HepG2 (cell line): Measurements from ENCODE around the gene GATB. TPM values are rescaled to one million over a fixed set of nuclear protein-coding genes. Genes with fewer than 3 reads are reported as not detected.

Experiments
- ATAC-seq: fragments of 200-7000 bp; cut with Tn5 transposase; 3 replicates; pipeline ENCODE4 v1.9.1; 2020; ENCODE audit warnings: mild to moderate bottlenecking, moderate library complexity
- BruUV-seq: library from RNA; stranded (reverse); fragments of 400-500 nt; replicated peaks from 2 replicates; lab custom pipeline; 2021; lab: Mats Ljungman, UMichigan
- CTCF ChIA-PET: fragments of 300-600 bp; formaldehyde crosslinking; extraction: SDS; loops from one replicate; lab custom pipeline; 2021; ENCODE audit warnings: low total read pairs, inconsistent platforms, low intra/inter-chr PET ratio; lab: Yijun Ruan, JAX
- POLR2A ChIA-PET: fragments of 350-600 bp; sonication (Branson Sonifier 250); formaldehyde crosslinking; loops from one replicate; lab custom pipeline; 2020; ENCODE audit warnings: antibody characterized with exemption, inconsistent platforms; lab: Yijun Ruan, JAX
- DNase-seq: peaks from one replicate; pipeline ENCODE4 v3.0.0-alpha.2; 2015; ENCODE audit warnings: low spot score
- FAIRE-seq: peaks from 3 replicates; lab custom pipeline; 2011; peaks lifted over from hg19 to GRCh38; lab: Jason Lieb, UNC
- H2AFZ ChIP-seq: one replicate; pipeline ENCODE4 v1.6.1; 2011; ENCODE audit warnings: low read length, inconsistent platforms
- H3K27ac ChIP-seq: fragments of 300-600 bp; 3 replicates; pipeline ENCODE4 v1.8.0; 2011; ENCODE audit warnings: mixed run types, mild to moderate bottlenecking, mixed read lengths, low read length, inconsistent platforms; ENCODE audit not compliant: insufficient read depth; ENCODE audit errors: extremely low read length
- H3K27me3 ChIP-seq, 2 experiments: fragments of 200-600 bp in 1 of 2; 2 replicates in 1 of 2; 3 replicates in 1 of 2; pipeline versions ENCODE4 v1.6.0 to v1.8.0; 2011; ENCODE audit warnings: low read length in 2 of 2, mild to moderate bottlenecking in 2 of 2, moderate library complexity in 2 of 2, inconsistent platforms in 1 of 2; ENCODE audit not compliant: insufficient read depth in 2 of 2, control insufficient read depth in 1 of 2
- H3K36me3 ChIP-seq, 2 experiments: fragments of 200-600 bp in 1 of 2; replicated peaks in 1 of 2; 2 replicates in 1 of 2; 3 replicates in 1 of 2; pipeline versions ENCODE4 v1.5.1 to v1.8.0; 2011; ENCODE audit warnings: low read length in 2 of 2, inconsistent platforms in 1 of 2; ENCODE audit not compliant: insufficient read depth in 2 of 2, control insufficient read depth in 1 of 2
- H3K4me1 ChIP-seq: 2 replicates; pipeline ENCODE4 v1.5.1; 2012; ENCODE audit warnings: low read length, inconsistent platforms; ENCODE audit not compliant: insufficient read depth
- H3K4me2 ChIP-seq: 2 replicates; pipeline ENCODE4 v1.6.0; 2011; ENCODE audit warnings: low read depth, low read length, inconsistent platforms
- H3K4me3 ChIP-seq, 3 experiments: fragments of 200-600 bp in 1 of 3; sonication (generic), shearing (Covaris generic) in 1 of 3; replicated peaks in 1 of 3; 2 replicates each; pipeline ENCODE4 v1.5.1; 2011 to 2016; ENCODE audit warnings: low read length in 3 of 3, inconsistent platforms in 2 of 3, low read depth in 2 of 3, mild to moderate bottlenecking in 2 of 3, control low read depth in 1 of 3, mixed read lengths in 1 of 3; ENCODE audit not compliant: insufficient read depth in 1 of 3
- H3K79me2 ChIP-seq: one replicate; pipeline ENCODE4 v1.6.1; 2011; ENCODE audit warnings: low read length, inconsistent platforms; ENCODE audit not compliant: insufficient read depth
- H3K9ac ChIP-seq: 2 replicates; pipeline ENCODE4 v1.6.0; 2011; ENCODE audit warnings: mild to moderate bottlenecking, low read depth, low read length, inconsistent platforms; ENCODE audit not compliant: insufficient read depth
- H3K9me3 ChIP-seq: 2 replicates; pipeline ENCODE4 v1.5.1; 2012; ENCODE audit warnings: mild to moderate bottlenecking, low read length
- H4K20me1 ChIP-seq: 2 replicates; pipeline ENCODE4 v1.6.0; 2011; ENCODE audit warnings: inconsistent platforms, mild to moderate bottlenecking, low read length, moderate library complexity; ENCODE audit not compliant: insufficient read depth
- CEBPG ChIP-seq: IDR thresholded peaks from 2 replicates; pipeline ENCODE4 v1.6.1; 2016
- HDAC6 ChIP-seq: fragments of 200-600 bp; sonication (generic); IDR thresholded peaks from 2 replicates; pipeline ENCODE4 v1.7.0; 2017; ENCODE audit warnings: mild to moderate bottlenecking, antibody characterized with exemption, low read length, low read depth
- MEIS2 ChIP-seq: sonication (generic); formaldehyde crosslinking; IDR thresholded peaks from 2 replicates; pipeline ENCODE4 v1.9.0; 2021; ENCODE audit warnings: mild to moderate bottlenecking, missing genetic modification reagents
- MTA1 ChIP-seq: sonication (generic); formaldehyde crosslinking; IDR thresholded peaks from 2 replicates; pipeline ENCODE4 v1.4.0; 2020; ENCODE audit warnings: missing genetic modification reagents, mild to moderate bottlenecking, borderline replicate concordance
- NFE2 ChIP-seq: sonication (generic); formaldehyde crosslinking; IDR thresholded peaks from 2 replicates; pipeline ENCODE4 v1.4.0; 2020; ENCODE audit warnings: missing genetic modification reagents
- NFIB ChIP-seq: sonication (generic); formaldehyde crosslinking; IDR thresholded peaks from 2 replicates; pipeline ENCODE4 v1.9.0; 2021; ENCODE audit warnings: missing genetic modification reagents, mild to moderate bottlenecking, borderline replicate concordance
- NFIC ChIP-seq: IDR thresholded peaks from 2 replicates; pipeline ENCODE4 v1.6.1; 2012; ENCODE audit warnings: mild to moderate bottlenecking, low read length, inconsistent platforms
- SKI ChIP-seq: fragments of 450-650 bp; IDR thresholded peaks from one replicate; pipeline ENCODE4 v1.6.1; 2018; ENCODE audit warnings: mild to moderate bottlenecking; ENCODE audit not compliant: partially characterized antibody
- XRCC5 ChIP-seq: fragments of 200-400 bp; formaldehyde crosslinking; optimal IDR thresholded peaks from 2 replicates; pipeline ENCODE3; 2017; ENCODE audit warnings: mild to moderate bottlenecking, low read length
- ZNF24 ChIP-seq: fragments of 450-650 bp; IDR thresholded peaks from 2 replicates; pipeline ENCODE4 v1.6.1; 2017; ENCODE audit warnings: antibody characterized with exemption, mild to moderate bottlenecking
- ZNF34 ChIP-seq: sonication (generic); formaldehyde crosslinking; IDR thresholded peaks from 2 replicates; pipeline ENCODE4 v1.4.0; 2020; ENCODE audit warnings: mild to moderate bottlenecking, missing genetic modification reagents, borderline replicate concordance
- ZNF530 ChIP-seq: sonication (generic); formaldehyde crosslinking; IDR thresholded peaks from 2 replicates; pipeline ENCODE4 v1.5.0; 2020; ENCODE audit warnings: low read depth, mild to moderate bottlenecking, missing genetic modification reagents
- ZNF572 ChIP-seq: sonication (generic); formaldehyde crosslinking; IDR thresholded peaks from 2 replicates; pipeline ENCODE4 v1.5.1; 2020; ENCODE audit warnings: mild to moderate bottlenecking, missing genetic modification reagents
- ZNF574 ChIP-seq: sonication (generic); formaldehyde crosslinking; IDR thresholded peaks from 2 replicates; pipeline ENCODE4 v1.4.0; 2020; ENCODE audit warnings: missing genetic modification reagents
- ZNF598 ChIP-seq: sonication (generic); formaldehyde crosslinking; IDR thresholded peaks from 2 replicates; pipeline ENCODE4 v1.5.1; 2020; ENCODE audit warnings: mild to moderate bottlenecking, missing genetic modification reagents, borderline replicate concordance
- ZNF841 ChIP-seq: sonication (generic); formaldehyde crosslinking; IDR thresholded peaks from 2 replicates; pipeline ENCODE4 v1.8.1; 2023; ENCODE audit warnings: missing genetic modification reagents, borderline replicate concordance
- WGBS: methylation state at CpG from one replicate; pipeline ENCODE4 v1.1.6; 2017; ENCODE audit warnings: low lambda C conversion rate; 5-methylcytosine and 5-hydroxymethylcytosine counted together
- in situ Hi-C: cut with HindIII; loops from 2 replicates; pipeline ENCODE4 v1.10.0; 2017; ENCODE audit warnings: low pct_unique_long_range_greater_than_20kb; ENCODE audit not compliant: extremely low pct_ligation_motif_present
- intact Hi-C: fragments of 100-400 bp; cut with micrococcal nuclease; formaldehyde crosslinking; loops from one replicate; pipeline ENCODE4 v1.10.0; 2022; ENCODE audit not compliant: unreplicated experiment
- polyA plus RNA-seq, 8 experiments: library from polyadenylated mRNA; depleted of rRNA in 3 of 8; stranded (reverse) in 7 of 8; unstranded in 1 of 8; fragments of >200 nt; fragmentation: Illumina TruSeq in 4 of 8; extraction: Trizol in 4 of 8; gene quantifications; 2 replicates each; pipeline versions ENCODE4 v1.2.1 to v1.2.3, GENCODE V29; 2011 to 2016; ENCODE audit warnings: low read depth in 4 of 8, missing spikeins in 1 of 8, mixed read lengths in 1 of 8; ENCODE audit not compliant: insufficient read depth in 1 of 8
- total RNA-seq, 5 experiments: library from RNA; depleted of rRNA; stranded (reverse); fragments of >200 nt; fragmentation: Illumina TruSeq; extraction: Trizol; gene quantifications; 2 replicates each; pipeline ENCODE4 v1.2.3, GENCODE V29; 2016; ENCODE audit warnings: low read depth in 1 of 5
- TF ChIP-seq, protein P1 (sequence below): fragments of 450-650 bp; IDR thresholded peaks from 2 replicates; pipeline ENCODE4 v1.6.1; 2017; ENCODE audit warnings: mild to moderate bottlenecking
- TF ChIP-seq, protein P2 (sequence below): sonication (generic); formaldehyde crosslinking; IDR thresholded peaks from 2 replicates; pipeline ENCODE4 v1.5.0; 2020; ENCODE audit warnings: mild to moderate bottlenecking, missing genetic modification reagents, moderate library complexity

The GATB gene
- total and polyA plus RNA-seq, 2 of the 13 experiments (the other 11 are each of a cell fraction or from before 2014, with no cell fraction given) = 32.3 to 32.4 TPM

- WGBS = 13% methylated on average over 15 of the region's 15 CpGs
- Histone ChIP-seq H3K27me3 (no peaks in the 10 kb centered on the region), H3K79me2 (no peaks in the 10 kb centered on the region), H2AFZ (no peak overlapping the region), H4K20me1 (no peaks in the 10 kb centered on the region), H3K4me1 (no peaks in the 10 kb centered on the region), H3K9ac (no peak overlapping the region), H3K27ac (no peak overlapping the region), H3K4me3 (no peak overlapping the region), H3K4me2 (no peak overlapping the region), H3K9me3 (no peaks in the 10 kb centered on the region), H3K36me3 (no peaks in the 10 kb centered on the region)
- ChIA-PET POLR2A (no interaction called here), CTCF (no interaction called here)
- ATAC-seq = peak; percentile 74
- in situ Hi-C loops (no loop called here), intact Hi-C loops (no loop called here)
- FAIRE-seq = peak; percentile 77
- BruUV-seq = no TSS peak
- DNase-seq = peak; percentile 25
- no peak for TF ChIP-seq ZNF598
- no peak for TF ChIP-seq HDAC6
- no peak for TF ChIP-seq SKI
- TF ChIP-seq CEBPG (CRISPR knock-in tag) = no peak
- no peak for TF ChIP-seq NFIC
- TF ChIP-seq XRCC5 = peak; percentile 20
- TF ChIP-seq, protein P1, sequence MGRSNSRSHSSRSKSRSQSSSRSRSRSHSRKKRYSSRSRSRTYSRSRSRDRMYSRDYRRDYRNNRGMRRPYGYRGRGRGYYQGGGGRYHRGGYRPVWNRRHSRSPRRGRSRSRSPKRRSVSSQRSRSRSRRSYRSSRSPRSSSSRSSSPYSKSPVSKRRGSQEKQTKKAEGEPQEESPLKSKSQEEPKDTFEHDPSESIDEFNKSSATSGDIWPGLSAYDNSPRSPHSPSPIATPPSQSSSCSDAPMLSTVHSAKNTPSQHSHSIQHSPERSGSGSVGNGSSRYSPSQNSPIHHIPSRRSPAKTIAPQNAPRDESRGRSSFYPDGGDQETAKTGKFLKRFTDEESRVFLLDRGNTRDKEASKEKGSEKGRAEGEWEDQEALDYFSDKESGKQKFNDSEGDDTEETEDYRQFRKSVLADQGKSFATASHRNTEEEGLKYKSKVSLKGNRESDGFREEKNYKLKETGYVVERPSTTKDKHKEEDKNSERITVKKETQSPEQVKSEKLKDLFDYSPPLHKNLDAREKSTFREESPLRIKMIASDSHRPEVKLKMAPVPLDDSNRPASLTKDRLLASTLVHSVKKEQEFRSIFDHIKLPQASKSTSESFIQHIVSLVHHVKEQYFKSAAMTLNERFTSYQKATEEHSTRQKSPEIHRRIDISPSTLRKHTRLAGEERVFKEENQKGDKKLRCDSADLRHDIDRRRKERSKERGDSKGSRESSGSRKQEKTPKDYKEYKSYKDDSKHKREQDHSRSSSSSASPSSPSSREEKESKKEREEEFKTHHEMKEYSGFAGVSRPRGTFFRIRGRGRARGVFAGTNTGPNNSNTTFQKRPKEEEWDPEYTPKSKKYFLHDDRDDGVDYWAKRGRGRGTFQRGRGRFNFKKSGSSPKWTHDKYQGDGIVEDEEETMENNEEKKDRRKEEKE = no peak
- no peak for TF ChIP-seq NFE2 (CRISPR knock-in tag)
- no peak for TF ChIP-seq ZNF34 (CRISPR knock-in tag)
- TF ChIP-seq, protein P2, sequence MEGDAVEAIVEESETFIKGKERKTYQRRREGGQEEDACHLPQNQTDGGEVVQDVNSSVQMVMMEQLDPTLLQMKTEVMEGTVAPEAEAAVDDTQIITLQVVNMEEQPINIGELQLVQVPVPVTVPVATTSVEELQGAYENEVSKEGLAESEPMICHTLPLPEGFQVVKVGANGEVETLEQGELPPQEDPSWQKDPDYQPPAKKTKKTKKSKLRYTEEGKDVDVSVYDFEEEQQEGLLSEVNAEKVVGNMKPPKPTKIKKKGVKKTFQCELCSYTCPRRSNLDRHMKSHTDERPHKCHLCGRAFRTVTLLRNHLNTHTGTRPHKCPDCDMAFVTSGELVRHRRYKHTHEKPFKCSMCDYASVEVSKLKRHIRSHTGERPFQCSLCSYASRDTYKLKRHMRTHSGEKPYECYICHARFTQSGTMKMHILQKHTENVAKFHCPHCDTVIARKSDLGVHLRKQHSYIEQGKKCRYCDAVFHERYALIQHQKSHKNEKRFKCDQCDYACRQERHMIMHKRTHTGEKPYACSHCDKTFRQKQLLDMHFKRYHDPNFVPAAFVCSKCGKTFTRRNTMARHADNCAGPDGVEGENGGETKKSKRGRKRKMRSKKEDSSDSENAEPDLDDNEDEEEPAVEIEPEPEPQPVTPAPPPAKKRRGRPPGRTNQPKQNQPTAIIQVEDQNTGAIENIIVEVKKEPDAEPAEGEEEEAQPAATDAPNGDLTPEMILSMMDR (CRISPR knock-in tag) = peak; percentile 62
- no peak for TF ChIP-seq MEIS2 (CRISPR knock-in tag)
- no peak for TF ChIP-seq ZNF841
- no peak for TF ChIP-seq MTA1 (CRISPR knock-in tag)
- no peak for TF ChIP-seq ZNF572 (CRISPR knock-in tag)
- no peak for TF ChIP-seq ZNF24
- no peak for TF ChIP-seq ZNF530 (CRISPR knock-in tag)
- no peak for TF ChIP-seq ZNF574 (CRISPR knock-in tag)
- TF ChIP-seq NFIB (CRISPR knock-in tag) = no peak
These were observed 41.0 kb upstream of the GATB start for GRCh38 chr4:151801547-151802516.
